K562 (cell line): ENCODE measurements around the gene MYLK2.

Experiments
- ATF3 ChIP-seq, 2 experiments: fragments of 450-650 bp in 1 of 2; sonication (generic) in 1 of 2; formaldehyde crosslinking in 1 of 2; IDR thresholded peaks in 1 of 2; conservative IDR thresholded peaks in 1 of 2; 2 replicates each; pipeline versions ENCODE4 v1.6.1 to v1.8.1; 2016 to 2023; ENCODE audit warnings: mild to moderate bottlenecking in 2 of 2, moderate library complexity in 2 of 2, inconsistent platforms in 1 of 2, missing genetic modification reagents in 1 of 2
- CEBPG ChIP-seq, 3 experiments: fragments of 200-800 bp in 1 of 3; sonication (Bioruptor generic) in 1 of 3; sonication (generic) in 1 of 3; formaldehyde crosslinking in 1 of 3; IDR thresholded peaks in 2 of 3; conservative IDR thresholded peaks in 1 of 3; 2 replicates each; pipeline versions ENCODE4 v1.6.1 to v1.8.0; 2016 to 2022; ENCODE audit warnings: missing compliant biosample characterization in 2 of 3, missing genetic modification characterization in 2 of 3, mild to moderate bottlenecking in 1 of 3, missing genetic modification reagents in 1 of 3
- CHD2 ChIP-seq: IDR thresholded peaks from 2 replicates; pipeline ENCODE4 v1.6.1; 2011; ENCODE audit warnings: low read depth, low read length
- MCM7 ChIP-seq, 2 experiments: fragments of 450-650 bp; IDR thresholded peaks; 2 replicates each; pipeline ENCODE4 v1.6.1; 2016 to 2018
- MYC ChIP-seq, 2 experiments: fragments of 250-450 bp in 1 of 2; sonication (Bioruptor Pico) in 1 of 2; IDR thresholded peaks; 2 replicates each; pipeline versions ENCODE4 v1.5.1 to v1.6.1; 2012 to 2021; ENCODE audit warnings: low read depth in 2 of 2, borderline replicate concordance in 1 of 2, improper control_type of control experiment in 1 of 2, low read length in 1 of 2, mild to moderate bottlenecking in 1 of 2, moderate library complexity in 1 of 2
- NFIC ChIP-seq: fragments of 450-650 bp; IDR thresholded peaks from 2 replicates; pipeline ENCODE4 v1.6.1; 2017; ENCODE audit warnings: mild to moderate bottlenecking, inconsistent platforms
- POLR2A ChIP-seq: fragments of 450-650 bp; conservative IDR thresholded peaks from 2 replicates; pipeline ENCODE4 v1.6.1; 2016
- RFX5 ChIP-seq: IDR thresholded peaks from 2 replicates; pipeline ENCODE4 v1.6.1; 2011; ENCODE audit warnings: low read depth, mild to moderate bottlenecking, improper control_type of control experiment, low read length
- YY1 ChIP-seq, 3 experiments: IDR thresholded peaks; 2 replicates each; pipeline ENCODE4 v1.6.1; 2011; ENCODE audit warnings: low read length in 2 of 3, mild to moderate bottlenecking in 2 of 3, moderate library complexity in 2 of 3, borderline replicate concordance in 1 of 3, control low read depth in 1 of 3, low read depth in 1 of 3; ENCODE audit not compliant: insufficient read depth in 3 of 3, insufficient replicate concordance in 2 of 3, control insufficient read depth in 1 of 3, insufficient read length in 1 of 3; ENCODE audit errors: extremely low read depth in 1 of 3
- ZNF507 ChIP-seq: conservative IDR thresholded peaks from 2 replicates; pipeline ENCODE4 v1.6.1; 2017; ENCODE audit warnings: missing genetic modification characterization, missing compliant biosample characterization
- ZNF780A ChIP-seq: fragments of 250-450 bp; sonication (Bioruptor Pico); IDR thresholded peaks from 2 replicates; pipeline ENCODE4 v1.5.0; 2021; ENCODE audit warnings: mild to moderate bottlenecking

DNA sequence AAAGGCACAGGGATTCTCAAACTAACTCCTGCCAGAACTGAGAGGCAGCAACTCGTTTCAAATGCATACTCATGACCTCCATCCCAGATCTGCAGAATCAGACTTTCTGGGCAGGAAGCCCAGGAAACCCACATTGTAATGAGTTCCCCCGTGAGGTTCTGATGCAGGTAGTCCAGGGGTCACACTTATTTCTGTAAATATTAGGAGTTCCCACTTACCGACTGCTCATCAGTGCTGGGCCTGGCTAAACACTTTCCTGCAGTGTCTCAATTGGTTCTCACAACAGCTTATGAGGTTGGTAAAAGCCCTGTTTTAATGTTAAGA, 39.6 kb downstream of the MYLK2 start:
- TF ChIP-seq CEBPG (CRISPR knock-in tag; IDR thresholded peaks at IDR 0.05), result no peak
- TF ChIP-seq CEBPG (tag; conservative IDR thresholded peaks at IDR 0.05 in 1 of 2, IDR thresholded peaks at IDR 0.05 in 1 of 2), result no peak
- no peak for TF ChIP-seq RFX5
- TF ChIP-seq MYC (IDR thresholded peaks at IDR 0.05; ENCODE audit: low read depth, low read length), result no peak
- no peak for TF ChIP-seq MYC (CRISPR knock-in tag; IDR thresholded peaks at IDR 0.05; ENCODE audit: borderline replicate concordance, low read depth)
- no peak for TF ChIP-seq ZNF780A (CRISPR knock-in tag)
- no peak for TF ChIP-seq CHD2
- TF ChIP-seq ZNF507, result no peak
- TF ChIP-seq POLR2A, result no peak
- no peak for TF ChIP-seq MCM7 (IDR thresholded peaks at IDR 0.05)
- TF ChIP-seq NFIC, result no peak
- no peak for TF ChIP-seq YY1 (IDR thresholded peaks at IDR 0.05; ENCODE audit: borderline replicate concordance in 1 of 3, control insufficient read depth in 1 of 3, extremely low read depth in 1 of 3, insufficient read depth in 3 of 3, insufficient read length in 1 of 3, insufficient replicate concordance in 2 of 3, low read depth in 1 of 3, low read length in 2 of 3)
- no peak for TF ChIP-seq ATF3 (IDR thresholded peaks at IDR 0.05)
- no peak for TF ChIP-seq ATF3 (CRISPR knock-in tag; conservative IDR thresholded peaks at IDR 0.05)
